ENCODE results near the gene AHCY.
"Not testable (repeated sequence)": the region's sequence is repeated elsewhere in the genome, so short reads cannot be mapped to it uniquely, and the experiment has no call there.

Gene AHCY

GRCh38 chr20:34302723-34303533 lies at the start of gene AHCY:
TSS of gene AHCY (minus strand) at chr20:34303355. CDS start at chr20:34303270, 85 bp downstream.
- peak; percentile 99 for DNase-seq

- no peak for DNase-seq
These were observed 46.9 kb upstream of the AHCY start for GRCh38 chr20:34350095-34350494.

GRCh38 chr20:34347571-34347970 lies 44.4 kb upstream of the AHCY start:
- no peak for DNase-seq

GRCh38 chr20:34346533-34346865 lies 43.3 kb upstream of the AHCY start:
- DNase-seq = not testable (repeated sequence)

- DNase-seq = not testable (repeated sequence)
These were observed 42.8 kb upstream of the AHCY start for GRCh38 chr20:34345839-34346532.

- no peak for DNase-seq
These were observed 42.2 kb upstream of the AHCY start for GRCh38 chr20:34345402-34345736.

- no peak for DNase-seq
These were observed 41.1 kb upstream of the AHCY start for GRCh38 chr20:34344238-34344637.

GRCh38 chr20:34343458-34344211 lies 40.5 kb upstream of the AHCY start:
- DNase-seq = peak; percentile 61

- not testable (repeated sequence) for DNase-seq
These were observed 38.0 kb upstream of the AHCY start for GRCh38 chr20:34341199-34341598.

- not testable (repeated sequence) for DNase-seq
These were observed 37.6 kb upstream of the AHCY start for GRCh38 chr20:34340726-34341125.

- DNase-seq = no peak
These were observed 35.0 kb upstream of the AHCY start for GRCh38 chr20:34337982-34338726.

- no peak for DNase-seq
These were observed 34.4 kb upstream of the AHCY start for GRCh38 chr20:34337544-34337943.

- DNase-seq = no peak
These were observed 31.7 kb upstream of the AHCY start for GRCh38 chr20:34334654-34335407.

- no peak for DNase-seq
These were observed 30.6 kb upstream of the AHCY start for GRCh38 chr20:34333786-34334185.

GRCh38 chr20:34332262-34332920 lies 29.2 kb upstream of the AHCY start:
- DNase-seq = no peak

GRCh38 chr20:34331838-34332237 lies 28.7 kb upstream of the AHCY start:
- DNase-seq = no peak

- not testable (repeated sequence) for DNase-seq
These were observed 27.8 kb upstream of the AHCY start for GRCh38 chr20:34330861-34331544.

GRCh38 chr20:34328928-34329677 lies 25.9 kb upstream of the AHCY start:
- no peak for DNase-seq

- DNase-seq = not testable (repeated sequence)
These were observed 25.1 kb upstream of the AHCY start for GRCh38 chr20:34328207-34328606.

GRCh38 chr20:34324541-34324940 lies 21.4 kb upstream of the AHCY start:
- DNase-seq = no peak
